ENCODE data around the gene TENT4B.

Gene TENT4B

DNA sequence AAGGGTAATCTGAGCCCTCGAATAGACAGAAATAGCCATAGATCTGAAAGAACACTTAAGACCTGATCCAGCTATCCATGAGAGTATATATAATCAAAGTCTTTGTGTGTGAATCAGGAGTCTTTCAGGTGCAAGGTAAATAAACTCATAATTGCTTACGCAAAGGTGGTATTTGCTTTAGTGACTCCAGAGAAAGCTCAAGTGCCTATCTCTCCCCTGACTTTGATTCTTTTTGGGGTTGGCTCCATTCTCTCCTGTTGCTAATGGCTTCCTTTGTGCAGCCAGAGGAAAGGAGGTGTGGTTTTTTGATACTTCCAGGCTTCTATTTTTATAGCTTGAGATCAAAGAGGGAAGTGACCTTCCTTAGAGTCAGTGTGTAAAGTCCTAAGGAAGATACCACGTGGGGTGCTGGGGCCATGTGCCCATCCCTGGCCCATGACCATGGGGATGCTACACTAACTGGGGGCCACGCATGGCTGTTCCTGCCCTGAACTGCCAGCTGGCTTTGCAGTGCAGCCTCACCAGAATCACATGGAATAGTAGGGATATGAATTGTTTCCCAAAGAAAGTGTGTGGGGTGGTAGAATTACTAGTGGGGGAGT lies 45.8 kb downstream of the TENT4B start:
- no peak for DNase-seq

DNA sequence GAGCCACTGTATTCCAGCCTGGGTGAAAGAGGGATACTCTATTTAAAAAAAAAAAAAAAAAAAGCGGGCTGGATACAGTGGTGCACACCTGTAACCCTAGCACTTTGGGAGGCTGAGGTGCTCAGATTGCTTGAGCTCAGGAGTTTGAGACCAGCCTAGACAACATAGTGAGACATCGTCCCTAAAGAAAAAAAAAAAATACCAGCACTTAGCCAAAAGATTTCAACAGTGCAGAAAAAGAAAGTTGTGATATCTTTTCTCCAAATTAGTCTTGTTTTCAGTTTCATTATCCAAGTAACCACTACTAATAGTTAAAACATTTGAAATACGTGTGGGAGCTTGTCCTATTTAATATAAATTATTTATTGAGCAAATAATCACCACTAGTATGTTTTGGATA lies 48.7 kb downstream of the TENT4B start:
- DNase-seq = peak in 1 of 5 donors; percentile 17

DNA sequence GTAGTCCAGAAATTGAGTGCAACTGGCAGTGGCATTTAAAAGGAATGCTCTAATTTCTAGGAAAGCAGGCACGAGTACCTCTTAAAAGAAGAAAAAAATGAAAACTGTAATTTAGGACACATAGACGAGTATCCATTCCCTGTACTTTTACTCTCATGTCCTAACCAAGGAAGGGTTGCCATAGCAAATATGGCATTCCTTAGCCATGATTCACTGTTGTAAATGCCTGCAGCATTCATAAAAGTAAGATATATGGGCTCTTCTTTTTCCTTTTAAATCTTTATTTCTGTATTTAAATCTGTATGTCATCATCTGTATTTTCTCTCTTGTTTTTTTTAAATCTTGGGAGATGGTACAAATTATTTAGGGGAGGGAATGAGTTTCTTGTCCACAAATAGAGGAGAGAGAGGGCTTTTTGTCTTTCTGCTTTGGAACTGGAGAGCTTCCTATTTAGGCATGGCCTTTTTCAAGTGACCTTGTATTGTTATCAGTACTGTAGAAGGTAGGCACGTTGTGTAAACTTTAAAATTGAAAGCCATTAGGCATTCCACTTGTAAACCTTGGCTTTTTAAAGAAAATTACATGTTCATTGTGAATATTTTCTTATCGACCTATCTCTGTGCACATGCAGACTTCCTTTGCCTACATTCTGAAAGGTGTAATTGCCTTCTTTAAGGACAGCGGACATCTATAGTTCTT lies 50.0 kb downstream of the TENT4B start:
- DNase-seq = no peak

DNA sequence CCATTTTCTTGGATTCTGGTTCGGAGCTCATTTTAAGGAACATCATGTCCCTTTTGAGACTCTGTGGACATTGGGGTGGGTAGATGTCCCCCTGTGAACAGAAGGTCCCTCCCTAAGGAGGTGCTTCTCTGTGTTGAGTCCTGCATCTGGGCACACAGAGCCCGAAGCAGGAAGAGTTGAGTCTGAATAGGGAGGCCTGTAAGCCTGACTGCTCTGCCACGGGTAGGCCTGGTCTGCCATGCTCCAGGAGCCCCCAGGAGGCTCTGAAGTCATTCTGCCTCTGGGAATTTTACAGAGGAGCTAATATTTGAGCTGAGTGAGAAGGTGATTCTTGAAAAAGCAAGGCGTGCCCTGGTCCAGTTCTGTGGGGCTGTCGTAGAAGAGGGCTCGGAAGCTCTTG lies 50.6 kb downstream of the TENT4B start:
- no peak for DNase-seq

DNA sequence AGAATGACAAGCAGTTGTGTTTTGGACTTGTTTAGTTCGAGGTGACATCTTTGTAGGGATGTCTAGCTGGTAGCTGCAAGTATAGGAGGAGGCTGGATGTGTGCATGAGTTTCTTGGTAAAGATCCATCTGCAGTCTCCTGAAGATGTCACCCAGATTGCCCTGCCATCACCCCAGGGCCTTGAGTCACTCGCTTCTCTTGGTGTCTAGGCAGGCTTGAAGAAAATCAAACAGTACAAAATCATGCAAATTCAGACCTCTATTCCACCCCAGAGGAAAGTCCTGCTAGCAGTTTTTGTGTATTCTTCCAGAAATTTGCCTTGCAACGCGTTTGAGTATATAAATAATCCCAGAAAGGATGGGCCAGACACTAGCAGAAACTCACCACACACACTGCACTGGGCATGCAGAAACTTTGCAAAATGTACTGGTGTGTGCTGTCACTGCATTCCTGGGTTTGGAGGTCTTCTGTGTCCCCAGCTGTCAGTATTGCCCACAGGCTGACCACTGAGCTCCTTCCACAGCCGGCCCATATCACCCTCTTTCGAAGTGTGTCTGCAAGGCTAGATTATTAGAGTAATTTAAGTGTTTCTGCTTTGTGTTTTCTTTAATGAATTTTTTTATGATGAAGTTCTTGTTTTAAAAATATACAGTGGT lies 51.5 kb downstream of the TENT4B start:
- DNase-seq = no peak

DNA sequence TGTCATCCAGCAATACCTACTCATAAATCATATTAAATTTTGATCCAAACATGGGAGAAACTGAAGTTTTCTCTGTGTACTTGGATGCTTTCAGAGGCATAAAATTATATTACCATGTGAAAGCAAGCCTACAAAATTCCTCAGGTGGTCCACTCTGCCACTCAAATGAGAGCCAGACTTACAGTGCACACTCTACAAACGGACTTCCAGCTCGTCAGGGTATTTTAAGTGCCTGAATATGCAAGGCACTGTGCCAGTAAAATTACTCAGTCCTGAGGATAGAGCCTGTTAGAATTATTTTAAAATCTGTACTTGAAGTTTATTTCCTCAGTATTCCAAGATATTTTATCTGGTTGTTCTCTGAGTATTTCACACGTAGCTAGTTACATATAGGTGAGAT lies 54.5 kb downstream of the TENT4B start:
- DNase-seq = no peak

DNA sequence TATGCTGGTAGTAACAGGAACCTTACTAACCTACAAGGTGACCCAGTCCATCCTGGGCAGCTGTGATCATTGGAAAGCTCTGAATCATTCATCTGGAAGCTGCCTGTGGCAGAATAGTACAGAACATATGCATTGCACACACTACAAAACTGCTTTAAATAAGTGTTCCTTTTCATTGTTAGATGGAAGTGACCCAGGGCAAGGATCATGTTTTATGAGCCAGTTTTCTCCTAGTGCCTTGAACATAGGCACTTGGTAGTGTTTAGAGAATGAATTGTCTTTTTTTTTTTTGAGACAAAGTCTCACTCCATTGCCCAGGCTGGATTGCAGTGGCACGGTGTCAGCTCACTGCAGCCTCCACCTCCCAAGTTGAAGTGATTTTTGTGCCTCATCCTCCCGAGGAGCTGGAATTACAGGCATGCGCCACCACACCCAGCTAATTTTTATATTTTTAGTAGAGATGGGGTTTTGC lies 55.4 kb downstream of the TENT4B start:
- DNase-seq = no peak

DNA sequence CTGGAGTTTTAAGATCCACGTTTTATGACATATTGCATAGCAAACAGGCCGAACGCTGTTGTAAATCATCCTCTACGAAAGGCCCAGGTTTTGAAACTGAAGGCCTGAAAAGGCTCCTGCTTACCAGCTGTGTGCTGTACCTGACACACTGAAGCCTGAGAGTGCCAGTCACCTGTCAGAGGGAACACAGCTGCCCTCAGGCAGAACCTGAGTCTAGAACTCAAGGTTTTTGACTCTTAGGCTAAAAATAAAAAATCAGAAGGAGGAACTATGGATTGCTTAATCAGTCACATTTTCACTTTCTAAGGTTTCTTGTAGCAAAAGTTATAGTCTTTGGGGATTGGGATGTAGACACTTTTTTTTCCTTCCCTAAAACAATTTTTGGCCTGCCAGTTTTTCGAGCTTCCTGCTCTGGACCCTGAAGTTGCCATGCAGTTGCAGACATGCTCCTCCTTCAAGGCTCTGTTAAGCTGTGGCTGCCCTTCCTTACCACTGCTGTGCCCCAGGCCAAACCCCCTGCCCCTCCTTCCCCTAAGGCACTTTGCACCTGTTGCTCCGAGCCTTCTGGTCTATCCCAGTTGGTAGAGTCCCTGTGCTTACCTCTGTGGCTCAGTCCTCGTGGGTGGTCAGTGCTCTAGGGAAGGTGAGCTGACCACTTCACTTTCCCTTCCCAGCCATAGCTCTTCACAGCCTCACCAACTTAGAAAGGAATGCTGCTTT lies 56.6 kb downstream of the TENT4B start:
- no peak for DNase-seq

DNA sequence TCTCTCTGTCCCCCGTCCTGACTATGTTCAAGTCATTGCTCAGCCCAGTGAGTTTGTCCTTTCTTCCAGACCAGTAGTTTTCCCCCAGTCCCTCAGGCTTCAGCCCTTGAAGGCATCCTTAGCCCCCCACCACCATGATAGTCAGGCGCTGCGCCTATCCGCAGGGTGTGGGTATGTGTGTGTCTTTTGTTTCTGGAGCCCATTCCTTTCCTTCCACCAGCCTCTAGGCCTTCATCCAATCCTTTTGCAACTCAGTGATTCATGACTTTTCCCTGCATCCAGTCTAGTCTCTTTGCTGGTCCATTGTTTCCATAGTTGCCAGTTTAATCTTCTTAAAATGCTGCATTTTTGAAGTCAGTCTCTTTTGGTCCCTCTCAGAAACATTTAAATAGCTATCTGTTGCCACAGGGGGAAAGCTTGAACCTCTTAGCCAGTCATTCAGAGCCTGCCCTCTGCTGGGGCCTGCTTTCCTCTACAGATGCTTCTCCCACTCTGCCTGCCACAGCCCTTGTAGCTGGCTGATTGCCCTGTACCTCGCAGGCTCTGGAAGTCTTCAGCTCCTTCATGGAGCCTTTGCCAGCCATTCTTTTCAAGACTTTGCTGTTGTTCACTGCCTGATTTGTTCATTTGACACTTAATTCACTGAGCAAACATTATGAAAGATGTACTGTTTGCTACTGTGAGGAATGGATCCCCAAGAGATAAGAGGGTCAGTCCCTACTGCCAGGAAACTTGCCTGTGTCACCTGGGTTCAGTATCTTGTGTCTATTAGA lies 57.3 kb downstream of the TENT4B start:
- peak in 4 of 5 donors; percentile 30 to 74 (median 43) for DNase-seq

DNA sequence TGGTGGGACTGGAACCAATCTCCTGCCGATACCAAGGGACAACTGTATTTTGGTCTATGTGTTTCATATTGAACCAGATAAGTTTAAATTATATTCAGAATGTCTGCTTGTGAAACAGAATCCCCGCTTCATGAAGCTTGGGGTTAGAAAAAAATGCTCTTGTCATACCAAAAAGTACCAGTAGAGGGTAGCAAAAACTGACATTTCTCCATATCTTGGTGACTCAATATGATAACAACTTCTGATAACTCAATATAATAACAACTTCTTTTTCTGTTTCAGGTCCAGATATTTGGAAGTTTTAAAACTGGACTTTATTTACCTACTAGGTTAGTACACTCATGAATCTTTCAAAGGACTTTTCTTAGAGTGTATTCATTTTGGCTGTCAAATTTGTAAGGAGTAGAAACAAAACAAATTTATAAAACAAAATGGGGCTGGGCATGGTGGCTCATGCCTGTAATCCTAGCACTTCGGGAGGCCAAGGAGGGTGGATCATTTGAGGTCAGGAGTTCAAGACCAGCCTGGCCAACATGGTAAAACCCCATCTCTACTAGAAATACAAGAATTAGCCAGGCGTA lies 60.9 kb downstream of the TENT4B start:
- DNase-seq = peak in 1 of 5 donors; percentile 63

DNA sequence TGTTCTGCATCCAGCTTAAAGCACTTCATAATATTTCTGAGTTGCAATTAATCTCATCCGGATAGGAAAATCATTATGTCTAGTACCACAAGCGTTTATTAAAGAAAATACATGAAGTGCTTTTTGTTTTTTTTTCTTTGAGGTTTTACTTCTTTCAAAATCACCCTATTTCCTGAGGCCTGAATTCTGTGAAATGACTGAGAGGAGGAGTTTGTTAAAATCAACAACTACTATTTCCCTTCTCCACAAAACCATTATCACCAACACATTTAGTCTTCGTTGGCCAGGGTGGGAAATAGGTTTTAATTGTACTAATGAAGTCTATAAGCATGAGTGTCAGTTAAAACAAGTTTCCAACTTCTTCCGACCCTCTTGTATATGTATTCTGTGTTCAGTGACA lies 62.6 kb downstream of the TENT4B start:
- peak in 1 of 5 donors; percentile 41 for DNase-seq

DNA sequence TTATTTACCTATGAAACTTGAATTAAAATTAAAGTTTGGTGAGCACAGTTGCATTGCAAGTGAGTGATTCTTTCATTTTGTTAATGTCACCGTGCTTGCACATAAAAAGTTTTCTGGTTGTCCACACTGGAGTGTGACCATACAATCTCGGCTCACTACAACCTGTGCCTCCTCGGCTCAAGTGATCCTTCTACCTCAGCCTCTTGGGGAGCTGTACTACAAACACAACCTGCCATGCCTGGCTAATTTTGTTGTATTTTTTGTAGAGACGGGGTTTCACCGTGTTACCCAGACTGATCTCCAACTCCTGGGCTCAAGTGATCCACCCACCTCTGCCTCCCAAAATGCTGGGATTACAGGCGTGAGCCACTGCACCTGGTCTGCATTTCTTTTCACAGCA lies 63.1 kb downstream of the TENT4B start:
- no peak for DNase-seq

DNA sequence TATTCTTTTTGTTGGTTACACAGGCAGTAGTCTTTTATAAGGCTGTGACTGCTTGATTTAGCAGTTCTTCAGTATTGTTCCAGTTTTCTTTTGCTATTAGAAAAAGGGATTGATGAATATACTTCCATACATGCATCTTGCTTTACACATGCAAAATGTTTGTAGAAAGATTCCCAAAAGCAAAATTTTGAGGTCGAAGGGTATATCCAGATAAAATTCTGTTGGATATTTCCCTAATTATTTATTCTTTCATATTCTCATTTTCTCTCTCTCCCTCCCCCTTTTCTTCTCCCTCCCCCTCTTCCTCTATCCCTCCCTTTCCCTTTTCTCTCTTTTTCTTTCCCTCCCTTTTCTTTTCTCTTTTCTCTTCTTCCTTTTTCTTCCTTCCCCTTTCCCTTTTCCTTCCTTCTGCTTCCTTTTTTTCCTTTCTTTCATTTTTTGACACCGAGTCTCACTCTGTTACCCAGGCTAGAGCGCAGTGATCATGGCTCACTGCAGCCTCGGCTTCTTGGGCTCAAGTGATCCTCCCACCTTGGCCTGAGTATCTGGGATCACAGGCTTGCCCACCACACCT lies 66.4 kb downstream of the TENT4B start:
- no peak for DNase-seq

DNA sequence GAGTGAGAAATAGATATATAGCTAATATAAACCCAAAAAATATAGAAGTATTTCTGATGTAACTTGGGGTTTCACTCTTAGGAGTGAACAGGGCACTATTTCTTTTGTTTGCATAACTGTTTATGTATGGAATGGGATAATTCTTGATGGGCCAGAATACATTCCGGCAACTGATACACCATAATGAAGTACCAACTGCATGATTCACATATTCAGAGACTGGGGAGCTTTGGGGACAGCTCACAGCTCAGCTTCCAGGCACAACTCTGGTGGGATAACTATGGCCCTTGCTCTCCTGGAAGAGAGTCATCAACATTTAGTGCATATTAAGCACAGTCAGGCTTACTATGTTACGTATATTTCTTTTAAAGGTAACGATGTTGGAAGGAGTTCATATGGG lies 71.2 kb downstream of the TENT4B start:
- no peak for DNase-seq

DNA sequence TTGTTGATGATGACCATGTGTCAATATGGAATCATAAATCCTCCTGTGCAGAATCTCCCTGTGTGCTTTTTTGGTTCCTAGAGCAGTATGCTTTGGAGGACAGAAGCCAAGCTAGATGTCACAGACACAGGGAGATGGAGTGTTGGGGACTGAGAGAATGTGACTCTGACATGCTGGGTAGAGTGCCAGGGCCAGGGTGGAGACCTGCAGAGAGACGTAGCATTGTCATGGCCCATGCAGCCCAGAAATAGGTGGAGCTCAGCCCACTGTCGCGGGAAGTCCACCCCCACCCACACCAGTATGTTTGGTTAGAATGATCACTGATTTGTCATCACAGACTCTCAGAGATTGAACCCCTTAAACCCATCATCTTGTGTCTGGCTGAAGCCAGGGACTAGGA lies 74.0 kb downstream of the TENT4B start:
- DNase-seq = no peak

DNA sequence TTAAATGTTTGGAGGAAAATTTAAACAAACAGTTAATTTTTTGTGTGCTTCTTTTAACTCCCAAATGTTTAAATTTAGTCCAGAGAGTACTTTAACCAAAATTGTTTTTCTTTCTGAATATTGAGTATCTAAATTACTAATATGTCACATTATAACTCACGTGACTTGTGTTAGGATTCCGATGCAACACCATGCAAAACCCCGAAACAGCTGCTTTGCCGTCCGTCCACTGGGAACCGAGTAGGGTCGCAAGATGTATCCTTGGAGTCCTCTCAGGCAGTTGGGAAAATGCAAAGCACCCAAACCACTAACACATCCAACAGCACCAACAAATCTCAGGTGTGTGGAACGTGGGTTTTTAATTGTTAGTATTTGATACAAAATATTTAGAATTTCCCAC lies 74.6 kb downstream of the TENT4B start:
- no peak for DNase-seq

DNA sequence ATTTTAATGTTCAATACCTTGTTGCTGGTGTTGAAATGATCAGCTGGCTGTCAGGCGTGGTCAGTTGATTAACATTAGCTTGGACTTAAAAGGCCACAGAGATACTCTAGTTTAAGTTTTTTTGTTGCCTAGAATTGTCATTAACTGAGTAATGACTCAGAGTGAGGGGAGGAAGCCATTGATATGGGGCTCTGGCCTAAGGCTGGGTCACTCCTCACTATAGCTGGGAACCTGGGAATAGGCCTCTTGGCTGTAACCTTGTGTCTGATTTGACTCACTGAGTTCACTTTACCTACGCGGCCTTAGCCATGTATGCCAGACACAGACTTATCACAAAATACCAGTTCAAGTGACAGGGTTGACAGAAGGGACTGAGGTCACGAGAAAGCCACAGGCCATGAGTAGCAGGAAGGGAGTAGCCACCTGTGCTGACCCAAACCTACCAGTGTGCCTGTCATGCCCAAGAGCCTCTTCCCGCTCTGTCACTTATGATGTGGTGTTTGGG lies 75.3 kb downstream of the TENT4B start:
- no peak for DNase-seq

DNA sequence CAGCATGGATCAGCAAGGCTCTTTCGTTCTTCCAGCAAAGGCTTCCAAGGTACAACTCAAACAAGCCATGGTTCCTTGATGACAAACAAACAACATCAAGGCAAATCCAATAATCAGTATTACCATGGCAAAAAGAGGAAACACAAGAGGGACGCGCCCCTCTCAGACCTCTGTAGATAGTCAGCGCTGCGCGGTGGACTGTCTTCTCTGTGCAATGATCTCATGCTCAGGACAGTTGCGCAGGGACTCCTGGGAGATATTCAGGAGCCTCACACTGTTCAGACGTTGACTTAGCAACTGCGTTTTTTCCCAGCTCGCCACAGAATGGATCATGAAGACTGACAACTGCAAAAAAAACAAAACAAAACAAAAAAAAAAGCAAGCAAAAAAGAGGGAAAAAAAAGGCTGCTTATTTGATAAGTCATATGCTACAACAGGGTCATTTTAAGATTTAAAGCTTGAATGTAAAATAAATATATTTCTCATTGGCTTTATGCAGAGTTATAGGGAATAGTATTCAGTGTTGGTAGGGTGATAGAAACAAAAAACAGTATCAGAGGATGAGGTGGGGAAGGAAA lies 76.1 kb downstream of the TENT4B start:
- DNase-seq = no peak

DNA sequence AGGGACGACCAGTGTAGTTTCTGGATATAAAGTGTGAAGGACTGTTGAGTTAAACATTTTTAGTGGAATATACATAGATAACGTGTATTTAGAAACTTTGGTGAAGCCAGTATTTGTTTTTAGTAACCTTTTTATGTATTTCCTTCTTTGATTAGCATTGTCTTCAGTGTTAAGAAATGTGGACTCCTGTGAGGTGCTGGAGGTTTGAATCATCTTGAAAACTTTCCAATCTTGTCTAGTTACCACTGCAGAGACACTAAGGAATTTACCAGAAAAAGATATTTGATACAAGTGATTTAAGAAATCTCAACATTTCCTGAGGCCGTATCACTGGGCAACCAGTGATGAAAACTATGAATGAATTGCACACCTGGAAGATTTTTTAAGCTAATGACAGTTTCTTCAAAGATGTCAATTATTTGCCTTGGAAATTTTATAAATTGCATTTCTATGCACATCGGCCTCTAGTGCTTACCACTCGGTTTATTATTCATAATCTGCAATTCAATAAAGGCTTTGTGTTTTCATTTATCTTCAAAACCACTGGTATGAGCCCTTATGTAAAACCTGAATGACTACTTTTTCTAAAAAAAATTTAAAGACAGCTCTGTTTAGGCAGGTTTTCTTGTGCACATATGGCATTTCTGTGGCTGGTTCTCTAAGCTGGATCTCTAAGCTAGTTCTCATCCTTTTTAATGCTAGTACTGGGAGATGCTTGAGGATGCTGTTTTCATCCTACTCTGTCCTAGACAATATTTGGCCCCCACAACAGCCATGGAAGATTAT lies 81.9 kb downstream of the TENT4B start:
- no peak for DNase-seq

DNA sequence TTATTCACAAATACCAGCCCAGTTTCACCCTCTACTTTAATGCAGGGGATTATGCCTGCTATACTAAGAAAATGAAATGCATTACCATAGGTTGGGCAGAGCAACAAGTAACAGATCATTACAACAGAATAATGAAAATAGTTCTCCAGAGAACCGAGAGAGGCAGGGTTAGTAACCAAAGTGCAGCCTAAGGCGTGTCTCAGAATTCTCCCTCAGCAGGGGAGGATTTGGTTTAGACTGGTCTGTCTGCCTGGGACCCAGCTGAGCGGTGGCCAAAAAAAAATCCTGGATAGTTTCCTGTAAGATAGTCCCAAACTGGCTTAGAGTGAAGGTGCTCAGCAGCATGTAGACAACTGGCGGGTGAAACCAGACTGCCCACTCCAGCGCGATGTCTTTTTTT lies 82.5 kb downstream of the TENT4B start:
- DNase-seq = no peak

DNA sequence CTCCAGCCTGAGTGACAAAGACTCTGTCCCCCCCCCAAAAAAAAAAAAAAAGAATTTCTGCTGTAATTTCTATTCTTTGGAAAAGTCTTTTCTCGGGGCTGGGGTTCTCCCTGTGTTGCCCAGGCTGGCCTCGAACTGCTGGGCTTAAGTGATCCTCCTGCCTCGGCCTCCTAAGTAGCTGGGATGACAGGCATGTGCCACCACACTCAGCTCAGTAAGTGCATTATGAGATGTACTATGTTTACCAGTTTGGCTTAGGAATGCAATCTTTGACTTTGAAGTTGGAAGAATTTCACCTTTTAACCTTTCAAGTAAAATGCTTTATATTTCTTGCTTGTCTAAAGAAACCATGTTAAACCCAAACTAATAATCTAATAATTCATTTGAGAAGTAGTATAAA lies 85.2 kb downstream of the TENT4B start:
- DNase-seq = no peak

All from T-helper 1 cell (primary cell).